NCI-H1930 (cell line): ENCODE measurements around the gene PAPPA2.
"Not testable (repeated sequence)": the region's sequence is repeated elsewhere in the genome, so short reads cannot be mapped to it uniquely, and the experiment has no call there.

Experiments used
- DNase-seq, 2 experiments: peaks; one replicate each; lab custom pipeline; 2025; lab: John Stamatoyannopoulos, UW

The PAPPA2 gene

GRCh38 chr1:176604461-176604860 is 141.5 kb downstream of the PAPPA2 start:
- no peak for DNase-seq

DNA sequence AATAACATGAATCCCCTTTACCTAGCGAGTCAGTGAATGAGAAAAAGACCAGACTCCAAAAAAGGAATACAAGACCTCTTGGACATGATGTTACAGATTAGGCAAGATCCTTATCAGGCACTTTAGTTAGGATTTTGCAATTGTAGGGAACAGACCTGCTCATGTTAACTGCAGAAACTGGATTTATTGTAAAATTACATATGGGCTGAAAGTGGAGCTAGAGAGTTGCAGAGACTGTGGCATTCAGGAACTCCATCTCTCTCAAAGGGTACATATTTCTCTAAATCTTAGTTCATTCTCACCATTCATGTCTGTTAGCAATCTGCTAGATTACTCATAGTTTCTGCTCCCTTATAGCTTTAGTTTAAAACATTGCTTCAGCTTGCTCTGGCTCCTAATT is 142.2 kb downstream of the PAPPA2 start:
- no peak for DNase-seq

DNA sequence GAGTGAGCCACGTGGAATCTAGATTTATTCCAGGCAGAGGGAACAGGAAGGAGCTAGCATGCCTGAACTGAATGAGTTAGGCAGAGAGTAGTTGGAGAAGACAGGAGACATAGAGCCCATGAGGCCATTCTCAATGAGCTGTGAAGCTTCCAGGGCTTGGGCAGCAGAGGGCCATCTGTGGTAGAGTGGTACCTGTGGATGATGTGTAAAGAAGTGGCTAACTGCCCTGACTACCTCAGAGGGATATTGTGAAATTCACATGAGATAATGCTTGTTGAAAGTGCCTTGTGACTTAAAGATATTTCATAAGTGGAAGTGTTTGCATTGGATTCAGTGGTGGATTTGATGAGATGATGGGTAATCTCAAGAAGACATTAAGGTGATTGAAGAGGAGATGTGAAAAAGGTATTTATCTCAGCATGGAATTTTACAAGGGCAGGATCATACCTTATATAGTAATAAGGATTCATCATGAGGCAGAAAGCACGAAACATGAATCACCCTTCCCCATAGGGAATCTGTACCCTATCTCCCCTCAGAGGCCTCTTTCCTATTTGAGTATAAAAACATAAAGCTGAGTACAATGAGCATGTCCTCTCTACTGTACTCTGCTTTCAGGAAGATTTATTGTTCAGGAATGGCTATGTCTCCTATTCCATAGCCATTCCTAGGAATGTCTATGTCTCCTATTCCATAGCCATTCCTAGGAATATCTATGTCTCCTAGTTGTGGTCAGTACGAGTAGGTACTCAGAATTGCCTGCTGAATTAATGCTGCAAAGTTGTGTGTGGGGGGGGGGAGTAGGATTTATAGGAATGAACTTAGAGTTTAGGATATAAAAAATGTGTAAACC is 146.8 kb downstream of the PAPPA2 start:
- no peak for DNase-seq

DNA sequence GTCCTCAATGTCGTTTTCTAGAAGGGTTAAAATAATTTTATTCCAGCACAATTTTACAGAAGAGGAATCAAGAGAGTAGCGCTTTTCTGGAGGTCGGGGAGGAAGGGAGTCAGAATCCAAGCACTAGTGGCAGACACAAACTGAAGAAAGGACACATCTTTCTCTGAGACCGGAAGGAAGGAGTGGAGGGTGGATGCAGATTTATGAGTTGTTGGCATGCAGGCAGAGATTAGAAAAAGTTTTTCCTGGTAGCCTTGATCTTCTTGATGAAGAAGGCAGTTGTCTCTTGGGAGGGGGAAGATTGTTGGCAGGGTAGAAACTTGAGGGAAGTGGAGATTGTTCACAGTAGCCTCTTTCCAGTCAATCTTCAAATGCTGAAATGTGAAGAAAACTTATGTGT is 149.8 kb downstream of the PAPPA2 start:
- DNase-seq = no peak

DNA sequence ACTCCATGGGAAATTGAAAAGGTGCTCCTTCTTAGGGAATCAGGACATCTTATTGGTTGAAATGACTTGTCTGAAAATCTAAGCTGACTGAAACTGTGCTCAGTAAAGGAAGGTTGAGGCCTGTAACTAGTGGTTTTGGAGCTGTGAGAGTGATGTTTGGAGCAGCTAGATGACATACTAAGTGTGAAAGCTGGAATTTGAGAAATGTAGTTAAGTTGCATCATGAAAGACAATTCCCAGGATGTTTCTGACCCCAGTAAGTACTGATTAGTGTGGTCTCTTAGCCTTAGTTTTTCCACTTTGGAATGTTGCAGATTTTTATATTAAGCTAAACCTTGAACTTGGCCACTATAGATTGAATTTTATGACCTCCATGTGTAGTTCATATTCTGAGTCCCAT is 154.9 kb downstream of the PAPPA2 start:
- no peak for DNase-seq

GRCh38 chr1:176619261-176619660 is 156.3 kb downstream of the PAPPA2 start:
- no peak for DNase-seq

- no peak for DNase-seq
These were observed 162.4 kb downstream of the PAPPA2 start for GRCh38 chr1:176625365-176625764.

- DNase-seq = no peak
These were observed 163.6 kb downstream of the PAPPA2 start for GRCh38 chr1:176626572-176627061.

GRCh38 chr1:176628775-176629174 is 165.8 kb downstream of the PAPPA2 start:
- no peak for DNase-seq

DNA sequence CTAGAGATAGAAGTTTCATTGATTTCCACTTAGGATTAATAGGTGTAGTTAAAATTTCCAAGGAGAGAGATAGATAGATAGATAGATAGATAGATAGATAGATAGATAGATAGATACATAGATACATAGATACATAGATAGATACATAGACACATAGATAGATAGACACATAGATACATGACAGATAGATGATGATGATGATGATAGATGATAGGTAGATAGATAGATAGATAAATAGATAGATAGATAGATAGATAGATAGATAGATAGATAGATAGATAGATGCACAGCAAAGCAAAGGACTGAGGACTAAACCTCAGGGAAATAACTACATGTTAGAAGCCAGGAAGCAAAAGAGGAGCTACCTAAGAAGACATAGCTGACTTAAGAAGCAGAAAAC is 171.8 kb downstream of the PAPPA2 start:
- not testable (repeated sequence) for DNase-seq

DNA sequence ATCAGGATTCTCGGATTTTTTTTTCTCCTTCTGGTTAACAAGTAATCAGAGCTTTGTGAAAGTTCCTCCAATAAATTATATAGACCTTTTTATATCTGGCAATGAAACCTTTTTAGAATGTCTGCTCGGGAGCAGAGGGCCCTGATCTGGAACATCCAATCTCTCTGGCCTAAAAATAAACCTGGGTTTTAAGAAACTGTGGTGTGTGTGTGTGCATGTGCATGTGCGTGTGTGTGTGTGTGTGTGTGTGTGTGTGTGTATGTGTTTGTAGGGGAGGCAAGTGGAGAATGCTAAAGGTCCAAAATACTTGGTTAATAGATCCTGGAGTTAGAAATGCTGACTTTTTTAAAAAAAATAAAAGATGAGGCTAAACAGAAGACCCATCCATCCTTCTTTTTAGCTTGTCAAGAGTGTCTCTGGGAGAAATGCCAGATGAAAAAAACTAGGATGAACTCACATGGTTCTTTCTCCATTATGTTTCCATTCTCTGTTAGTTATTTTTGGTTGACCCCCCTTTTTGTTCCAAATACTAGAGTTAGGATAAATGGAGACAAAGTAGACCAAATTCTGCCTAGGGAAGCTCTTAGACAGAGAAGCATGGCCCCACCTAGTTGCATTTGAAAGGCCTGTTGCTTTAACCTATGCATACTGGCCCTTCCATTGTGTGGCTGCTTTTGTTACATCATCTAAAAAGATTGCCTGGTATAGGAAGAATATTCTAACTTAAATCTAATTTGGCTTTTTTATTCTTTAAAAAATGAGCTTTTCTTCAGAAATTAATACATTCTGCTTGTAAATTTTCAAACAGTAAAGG is 175.9 kb downstream of the PAPPA2 start:
- DNase-seq = no peak

DNA sequence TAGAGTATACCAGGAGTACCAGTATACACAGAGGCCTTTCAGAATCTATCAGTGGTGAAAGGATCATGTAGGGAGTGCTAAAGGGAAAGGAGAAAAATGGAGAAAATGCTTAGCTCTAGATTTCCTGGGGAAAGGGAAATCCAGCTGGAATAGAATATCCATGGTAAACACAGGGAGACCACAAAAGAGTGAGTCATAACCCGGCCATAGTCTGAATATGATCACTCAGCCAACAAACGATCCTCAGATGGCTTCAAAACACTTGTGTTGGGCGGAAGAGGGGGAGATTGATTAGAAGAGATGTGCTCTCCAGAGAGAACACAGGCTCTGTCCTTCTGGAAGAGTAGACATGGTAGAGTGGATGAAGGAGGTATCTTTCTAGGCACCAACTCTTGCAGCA is 180.6 kb downstream of the PAPPA2 start:
- no peak for DNase-seq

- DNase-seq = no peak
These were observed 185.6 kb downstream of the PAPPA2 start for GRCh38 chr1:176648556-176648955.

GRCh38 chr1:176656257-176656995 is 193.5 kb downstream of the PAPPA2 start:
- DNase-seq = no peak

- no peak for DNase-seq
These were observed 206.8 kb downstream of the PAPPA2 start for GRCh38 chr1:176669782-176670181.

DNA sequence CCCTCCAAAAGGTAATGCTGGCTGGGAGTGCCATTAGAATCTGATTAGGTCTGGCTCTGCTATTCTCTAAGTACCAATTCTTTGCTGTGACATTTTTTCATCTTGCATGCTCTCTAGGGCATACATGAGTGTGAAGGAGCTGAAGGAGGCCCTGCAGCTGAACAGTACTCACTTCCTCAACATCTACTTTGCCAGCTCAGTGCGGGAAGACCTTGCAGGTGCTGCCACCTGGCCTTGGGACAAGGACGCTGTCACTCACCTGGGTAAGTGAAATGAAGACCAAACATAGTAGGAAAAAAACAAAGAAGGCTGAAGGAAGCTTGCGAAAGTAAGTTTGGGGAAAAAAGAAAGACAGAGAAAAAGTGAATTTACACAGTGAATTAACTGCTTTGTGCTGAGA is 207.9 kb downstream of the PAPPA2 start:
- DNase-seq = no peak

- DNase-seq = no peak
These were observed 220.0 kb downstream of the PAPPA2 start for GRCh38 chr1:176682830-176683535.

GRCh38 chr1:176691251-176692228 is 228.6 kb downstream of the PAPPA2 start:
- DNase-seq = peak; percentile 6 to 38

DNA sequence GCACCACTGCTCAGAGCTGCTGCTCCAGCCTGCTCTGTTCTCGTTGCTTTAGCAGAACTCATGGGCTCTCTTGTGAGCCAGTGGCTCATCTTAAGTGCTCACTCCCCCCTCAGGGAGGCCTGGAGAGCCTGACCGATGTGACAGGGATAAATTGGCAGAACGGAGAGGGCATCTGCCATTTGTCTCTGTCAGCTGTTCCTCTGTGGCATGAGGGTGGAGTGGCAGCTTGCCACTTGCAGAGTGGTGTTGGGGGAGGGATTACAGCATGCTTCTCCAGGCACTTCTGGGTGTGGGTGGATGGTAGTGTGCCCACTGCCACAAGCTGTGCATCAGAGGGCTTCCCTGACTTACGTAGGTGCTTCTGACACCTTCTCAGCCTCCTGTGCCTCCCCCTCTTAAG is 229.5 kb downstream of the PAPPA2 start:
- DNase-seq = no peak

GRCh38 chr1:176692988-176693696 is 230.2 kb downstream of the PAPPA2 start:
- no peak for DNase-seq
